AG20443 (cell line): ENCODE results near the gene LYPD1.
A peak's percentile ranks its signal among the peaks of the same experiment; 100 is the strongest.

Source experiments
- DNase-seq: peaks from one replicate; pipeline ENCODE4 v3.0.0; 2012; ENCODE audit warnings: low spot score, mixed read lengths

The LYPD1 gene

GRCh38 chr2:132668189-132668823, 1.7 kb downstream of the LYPD1 start:
- no peak for DNase-seq

- DNase-seq: no peak
These were observed 2.3 kb downstream of the LYPD1 start for GRCh38 chr2:132667706-132668105.

- DNase-seq: no peak
These were observed 4.4 kb downstream of the LYPD1 start for GRCh38 chr2:132665401-132666140.

DNA sequence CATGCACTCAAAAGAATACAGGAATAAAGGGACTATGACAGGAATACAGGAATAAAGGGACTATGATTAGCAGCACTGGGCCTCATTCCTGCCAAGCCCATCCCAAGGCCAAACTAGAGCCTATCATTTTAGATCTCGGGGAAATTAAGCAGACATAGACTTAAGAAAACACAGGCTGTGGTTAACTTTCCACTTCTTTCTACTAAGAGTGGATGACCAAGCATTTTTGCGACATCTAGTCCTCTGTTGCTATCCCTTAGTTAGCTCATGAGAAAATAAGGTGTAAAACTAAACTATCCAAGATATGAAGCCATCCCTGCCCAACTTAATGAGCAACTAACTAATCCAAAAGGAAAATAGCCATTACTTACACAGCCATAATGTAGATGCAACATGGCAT, 5.9 kb downstream of the LYPD1 start:
- no peak for DNase-seq

DNA sequence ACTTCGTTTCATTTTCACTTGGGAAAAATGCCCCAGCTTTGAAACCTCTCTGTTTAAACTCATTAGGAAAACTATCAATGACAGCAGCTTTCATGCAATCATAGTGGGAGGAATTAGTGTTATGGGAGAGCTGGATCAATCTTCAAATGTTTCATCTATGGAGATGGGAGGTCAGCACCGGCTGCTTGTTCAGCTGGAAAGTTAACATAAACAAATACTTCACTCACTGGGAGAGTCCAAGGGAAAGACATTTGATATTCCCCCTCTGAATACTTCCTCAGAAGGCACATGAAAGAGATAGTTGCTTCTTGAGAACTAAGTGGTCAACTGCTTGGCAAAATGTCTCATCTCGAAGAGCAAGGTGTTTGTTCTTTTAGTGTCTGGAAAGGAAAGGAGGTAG, 7.3 kb downstream of the LYPD1 start:
- no peak for DNase-seq

DNA sequence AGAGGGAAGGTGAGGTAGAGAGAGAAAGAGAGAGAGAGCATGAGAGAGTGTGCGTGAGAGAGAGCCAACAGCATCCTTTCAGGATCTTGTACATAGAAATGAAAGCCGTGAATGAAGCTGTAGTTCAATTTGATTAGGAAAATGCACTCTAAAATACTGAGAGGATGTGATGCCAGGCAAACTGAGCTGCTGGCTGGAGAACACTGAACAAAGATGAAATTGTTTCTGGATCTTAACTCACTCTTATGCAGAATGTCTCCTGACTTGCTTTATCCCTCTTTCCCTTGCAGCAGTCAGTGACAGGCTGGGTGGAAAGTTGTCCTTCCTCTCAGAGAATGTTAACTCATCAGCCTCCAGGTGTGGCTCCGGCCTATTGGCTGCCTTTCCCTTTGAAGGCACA, 10.7 kb downstream of the LYPD1 start:
- no peak for DNase-seq

DNA sequence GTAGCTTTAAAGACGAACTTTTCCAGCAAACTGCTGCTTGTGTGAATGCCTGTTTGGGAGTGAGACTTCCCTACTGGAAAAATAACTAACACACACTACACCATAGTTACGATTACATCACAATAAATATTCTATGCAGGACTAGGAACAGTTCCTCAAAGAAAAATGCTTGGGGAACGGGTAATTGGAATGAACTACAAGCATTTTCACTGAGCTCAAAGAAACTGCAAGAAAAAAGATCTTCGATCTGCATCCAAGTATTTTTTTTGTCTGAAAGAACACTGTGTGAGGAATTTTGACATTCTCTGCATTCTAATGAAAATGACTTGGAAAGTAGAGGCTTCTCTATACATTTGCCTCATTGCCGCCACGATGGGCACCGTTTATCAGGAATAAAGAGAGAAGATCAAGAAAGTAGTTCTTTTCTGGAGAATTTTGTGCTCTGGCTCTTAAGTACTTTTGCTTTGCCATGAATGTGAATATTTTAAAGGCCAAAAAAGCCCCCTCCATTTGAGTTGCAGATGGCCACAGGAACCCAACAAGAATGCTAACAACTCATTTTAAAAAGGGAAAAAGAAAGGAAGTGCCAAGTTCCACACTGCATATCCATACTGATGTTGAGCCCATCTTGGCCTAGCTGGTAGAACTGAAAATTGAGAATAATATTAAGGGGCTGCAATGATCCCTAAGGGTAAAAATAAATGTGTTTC, 13.6 kb downstream of the LYPD1 start:
- no peak for DNase-seq

DNA sequence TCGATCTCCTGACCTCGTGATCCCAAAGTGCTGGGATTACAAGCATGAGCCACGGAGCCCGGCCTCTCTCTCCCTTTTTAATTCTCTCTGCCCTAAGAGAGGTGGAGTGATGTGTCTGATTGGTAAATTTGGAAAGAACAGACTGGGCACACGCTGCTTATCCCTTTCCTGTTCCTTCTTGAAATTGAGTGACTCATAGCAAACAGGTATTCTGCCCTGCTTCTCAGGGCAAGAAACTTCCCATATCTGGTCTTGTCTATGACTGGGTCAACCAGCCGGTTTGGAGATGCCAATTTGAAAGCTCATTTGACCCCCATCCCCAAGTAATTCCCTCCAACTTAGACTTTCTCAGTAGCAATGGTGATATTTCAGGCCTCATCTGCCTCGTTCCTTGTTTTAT, 15.0 kb downstream of the LYPD1 start:
- no peak for DNase-seq

DNA sequence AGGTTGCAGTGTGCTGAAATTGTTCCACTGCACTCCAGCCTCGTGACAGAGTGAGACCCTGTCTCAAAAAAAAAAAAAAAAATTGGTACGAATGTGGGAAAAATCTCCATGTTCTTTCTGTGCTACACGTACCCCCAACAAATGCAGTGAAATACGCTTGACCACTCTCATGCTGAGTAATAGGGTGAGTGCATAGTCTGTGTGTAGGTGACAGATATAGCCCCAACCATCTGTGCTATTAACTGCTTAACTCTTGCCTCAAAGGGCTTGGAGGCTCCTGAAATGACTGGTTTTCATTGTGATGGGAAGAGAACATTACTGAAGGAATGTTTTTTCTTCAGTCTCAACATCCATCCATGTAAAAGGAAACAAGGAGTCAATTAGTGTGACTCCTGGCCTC, 15.7 kb downstream of the LYPD1 start:
- DNase-seq: no peak

- DNase-seq: no peak
These were observed 17.5 kb downstream of the LYPD1 start for GRCh38 chr2:132652474-132652873.

DNA sequence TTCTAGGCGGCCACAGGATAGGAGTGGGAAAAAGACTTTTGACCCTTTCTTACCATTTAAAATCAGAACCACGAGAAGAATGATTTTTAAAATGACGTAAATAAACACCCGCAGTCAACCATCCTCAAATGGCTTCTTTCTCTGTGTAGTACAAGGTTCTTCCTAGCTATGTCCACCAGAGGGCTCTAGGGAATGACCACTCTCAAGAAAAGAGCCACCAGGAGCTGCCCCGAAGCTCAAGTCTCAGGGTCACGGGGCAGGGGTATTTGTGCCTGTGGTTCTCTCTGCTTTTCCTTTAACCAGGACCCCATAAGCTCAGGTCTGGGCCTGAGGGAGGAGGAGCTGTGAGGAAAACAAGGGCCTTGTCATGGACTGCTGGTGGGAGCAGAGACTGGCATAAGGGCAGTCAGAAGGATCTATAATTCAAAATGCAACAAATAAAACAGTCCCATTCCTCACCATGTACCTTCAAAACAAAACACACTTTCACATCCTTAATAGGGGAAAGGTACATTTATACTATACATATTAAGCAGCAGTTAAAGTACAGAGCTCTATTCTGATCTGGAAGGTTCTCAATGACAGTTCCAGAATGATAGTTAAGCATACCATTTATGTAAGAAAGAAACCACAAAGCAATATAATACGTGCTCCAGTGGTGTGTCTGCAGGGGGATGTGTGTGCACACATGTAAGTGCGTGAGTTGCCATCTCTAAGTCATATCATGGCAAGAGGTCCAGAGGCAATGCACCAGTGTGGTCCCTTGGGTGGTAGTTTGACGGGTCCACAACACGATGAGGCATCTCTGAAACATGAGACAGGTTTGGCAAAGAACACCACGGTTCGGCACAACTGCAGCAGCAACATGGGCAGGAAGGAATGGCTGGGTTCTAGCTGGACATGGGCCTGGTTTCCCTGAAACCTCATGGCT, 18.6 kb downstream of the LYPD1 start:
- DNase-seq: peak; percentile 60

GRCh38 chr2:132646540-132647108, 23.4 kb downstream of the LYPD1 start:
- DNase-seq: no peak

GRCh38 chr2:132645722-132646539, 24.1 kb downstream of the LYPD1 start:
- DNase-seq: no peak

- DNase-seq: no peak
These were observed 24.8 kb downstream of the LYPD1 start for GRCh38 chr2:132645176-132645575.

DNA sequence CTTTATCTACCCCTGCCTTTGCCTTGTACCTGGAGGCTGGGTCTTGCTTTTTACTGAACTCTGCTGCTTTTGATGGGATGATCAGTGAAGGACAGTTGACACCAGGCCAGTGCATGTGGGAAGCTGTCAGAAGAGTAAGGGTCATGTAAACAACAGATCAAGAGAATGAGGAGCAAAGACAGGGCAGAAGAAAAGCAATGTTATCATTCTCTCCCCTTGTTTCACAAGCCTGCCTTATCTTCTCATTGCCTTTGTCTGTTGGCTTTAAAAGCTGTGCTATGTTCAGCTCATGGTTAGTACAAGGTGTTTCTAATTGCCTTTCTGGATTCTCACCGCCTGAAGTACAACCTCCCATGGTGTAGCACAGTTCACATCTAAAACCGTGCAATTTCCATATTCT, 27.6 kb downstream of the LYPD1 start:
- DNase-seq: no peak

DNA sequence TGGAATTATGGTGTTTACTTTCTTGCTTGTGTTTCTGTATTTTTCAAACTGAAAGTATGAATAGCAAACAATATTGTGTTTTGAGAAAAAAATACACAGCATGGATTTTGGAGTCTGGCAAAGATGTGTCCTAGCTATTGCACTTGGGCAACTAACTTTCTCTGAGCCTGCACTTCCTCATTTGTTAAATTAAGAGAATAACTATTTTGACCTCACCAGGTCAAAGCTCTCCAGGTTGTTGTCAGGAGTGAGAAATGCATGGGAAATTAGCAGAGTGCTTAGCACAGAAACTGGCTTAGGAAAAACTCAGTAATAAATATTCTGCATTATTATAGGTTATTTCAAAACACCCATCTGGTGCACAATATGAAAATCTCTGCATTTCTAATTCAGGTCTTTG, 28.2 kb downstream of the LYPD1 start:
- no peak for DNase-seq

- no peak for DNase-seq
These were observed 29.9 kb downstream of the LYPD1 start for GRCh38 chr2:132640116-132640515.

GRCh38 chr2:132638313-132639040, 31.5 kb downstream of the LYPD1 start:
- DNase-seq: no peak

DNA sequence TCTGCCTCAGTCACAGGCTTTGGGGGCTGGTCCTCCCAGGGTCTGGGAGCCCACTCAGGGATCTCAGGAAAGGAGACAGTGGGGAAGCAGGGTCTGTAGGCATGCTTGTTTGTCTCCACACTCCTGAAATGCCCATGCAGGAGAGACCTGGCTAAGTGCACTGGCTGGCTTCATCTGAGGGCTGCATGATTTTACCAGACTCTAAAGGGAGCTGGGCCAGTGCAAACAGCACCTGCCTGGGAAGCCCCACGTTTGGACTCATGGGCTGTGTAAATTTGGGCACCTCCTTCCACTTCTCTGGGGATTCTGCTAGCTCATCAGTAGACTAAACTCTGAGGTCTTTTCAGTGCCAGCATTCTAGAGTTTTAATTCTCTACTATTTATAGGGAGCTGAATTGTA, 33.7 kb downstream of the LYPD1 start:
- no peak for DNase-seq

DNA sequence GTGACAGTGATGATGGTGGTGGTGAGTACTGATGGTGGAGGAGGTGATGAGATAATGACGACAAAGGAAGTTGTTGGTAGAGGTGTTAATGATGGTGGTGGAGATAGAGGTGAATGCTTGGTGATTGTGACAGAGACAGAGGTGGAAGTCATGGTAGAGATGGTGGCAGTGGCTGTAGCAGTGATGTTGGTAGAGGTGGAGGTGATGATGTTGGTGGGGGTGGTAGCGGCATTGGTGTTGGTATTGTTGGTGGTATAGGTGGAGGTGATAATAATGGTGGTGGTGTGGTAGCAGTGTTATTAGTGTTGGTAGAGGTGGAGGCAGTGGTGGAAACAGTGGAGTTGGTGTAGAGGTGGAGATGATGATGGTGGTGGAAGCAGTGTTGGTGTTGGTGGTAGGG, 36.4 kb downstream of the LYPD1 start:
- no peak for DNase-seq
